Measurements from ENCODE around the gene NBDY.

The NBDY gene

DNA sequence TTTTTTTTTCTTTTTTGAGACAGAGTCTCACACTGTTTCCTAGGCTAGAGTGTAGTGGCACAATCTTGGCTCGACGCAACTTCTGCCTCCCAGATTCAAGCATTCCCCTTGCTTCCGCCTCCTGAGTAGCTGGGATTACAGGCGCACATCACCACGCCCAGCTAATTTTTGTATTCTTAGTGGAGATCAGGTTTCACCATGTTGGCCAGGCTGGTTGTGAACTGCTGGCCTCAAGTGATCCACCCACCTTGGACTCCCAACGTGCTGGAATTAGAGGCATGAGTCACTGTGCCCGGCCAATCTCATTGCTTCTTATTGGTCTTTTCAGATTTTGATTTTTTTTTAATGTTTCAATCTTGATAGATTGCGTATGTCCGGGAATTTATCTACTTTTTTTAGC is 124.4 kb downstream of the NBDY start:
- TF ChIP-seq, protein P1, sequence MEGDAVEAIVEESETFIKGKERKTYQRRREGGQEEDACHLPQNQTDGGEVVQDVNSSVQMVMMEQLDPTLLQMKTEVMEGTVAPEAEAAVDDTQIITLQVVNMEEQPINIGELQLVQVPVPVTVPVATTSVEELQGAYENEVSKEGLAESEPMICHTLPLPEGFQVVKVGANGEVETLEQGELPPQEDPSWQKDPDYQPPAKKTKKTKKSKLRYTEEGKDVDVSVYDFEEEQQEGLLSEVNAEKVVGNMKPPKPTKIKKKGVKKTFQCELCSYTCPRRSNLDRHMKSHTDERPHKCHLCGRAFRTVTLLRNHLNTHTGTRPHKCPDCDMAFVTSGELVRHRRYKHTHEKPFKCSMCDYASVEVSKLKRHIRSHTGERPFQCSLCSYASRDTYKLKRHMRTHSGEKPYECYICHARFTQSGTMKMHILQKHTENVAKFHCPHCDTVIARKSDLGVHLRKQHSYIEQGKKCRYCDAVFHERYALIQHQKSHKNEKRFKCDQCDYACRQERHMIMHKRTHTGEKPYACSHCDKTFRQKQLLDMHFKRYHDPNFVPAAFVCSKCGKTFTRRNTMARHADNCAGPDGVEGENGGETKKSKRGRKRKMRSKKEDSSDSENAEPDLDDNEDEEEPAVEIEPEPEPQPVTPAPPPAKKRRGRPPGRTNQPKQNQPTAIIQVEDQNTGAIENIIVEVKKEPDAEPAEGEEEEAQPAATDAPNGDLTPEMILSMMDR (IDR thresholded peaks at IDR 0.05; ENCODE audit: extremely low read depth, insufficient read depth, missing control alignments) = no peak
- in situ Hi-C loops (cut with MboI; ENCODE audit: low pct_unique_long_range_greater_than_20kb, low sequenced_read_pairs, unreplicated experiment) = no loop called here
- no peak for DNase-seq (ENCODE audit: low spot score)

DNA sequence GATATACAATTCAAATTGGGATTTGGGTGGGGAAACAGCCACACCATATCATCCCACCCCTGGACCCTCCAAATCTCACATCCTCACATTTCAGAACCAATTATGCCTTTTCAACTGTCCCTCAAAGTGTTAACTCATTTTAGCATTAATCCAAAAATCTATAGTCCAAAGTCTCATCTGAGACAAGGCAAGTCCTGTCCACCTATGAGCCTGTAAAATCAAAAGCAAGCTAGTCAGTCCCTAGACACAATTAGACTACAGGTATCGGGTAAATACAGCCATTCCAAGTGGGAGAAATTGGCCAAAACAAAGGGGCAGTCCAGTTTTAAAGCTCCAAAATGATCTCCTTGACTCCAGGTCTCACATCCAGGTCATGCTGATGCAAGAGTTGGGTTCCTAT is 128.0 kb downstream of the NBDY start:
- no peak for DNase-seq (ENCODE audit: low spot score)
- TF ChIP-seq, protein P1 (IDR thresholded peaks at IDR 0.05; ENCODE audit: extremely low read depth, insufficient read depth, missing control alignments) = no peak
- in situ Hi-C loops (cut with MboI; ENCODE audit: low pct_unique_long_range_greater_than_20kb, low sequenced_read_pairs, unreplicated experiment) = no loop called here

DNA sequence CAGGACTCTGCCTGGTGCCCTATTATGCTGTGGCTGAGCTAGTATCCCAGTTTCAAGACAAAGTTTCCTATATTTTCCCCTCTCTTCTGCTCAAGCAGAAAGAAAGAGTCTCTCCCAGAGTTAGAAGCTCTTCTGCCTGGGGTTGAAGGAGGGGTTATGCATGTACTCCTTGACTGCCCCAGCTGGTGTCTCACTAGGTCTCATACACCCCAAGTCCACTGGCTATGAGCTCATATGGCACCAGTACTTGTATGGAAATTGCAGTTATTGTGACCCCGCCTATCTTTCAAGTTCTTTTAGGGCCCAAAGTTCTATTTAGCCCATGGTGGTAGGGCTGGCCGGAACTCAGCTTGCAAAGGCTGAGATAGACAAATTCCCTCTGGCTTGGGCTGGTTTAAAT is 131.8 kb downstream of the NBDY start:
- no peak for DNase-seq (ENCODE audit: low spot score)
- in situ Hi-C loops (cut with MboI; ENCODE audit: low pct_unique_long_range_greater_than_20kb, low sequenced_read_pairs, unreplicated experiment) = no loop called here
- TF ChIP-seq, protein P1 (IDR thresholded peaks at IDR 0.05; ENCODE audit: extremely low read depth, insufficient read depth, missing control alignments) = no peak
